ENCODE measurements around the gene TMEM223.

DNA sequence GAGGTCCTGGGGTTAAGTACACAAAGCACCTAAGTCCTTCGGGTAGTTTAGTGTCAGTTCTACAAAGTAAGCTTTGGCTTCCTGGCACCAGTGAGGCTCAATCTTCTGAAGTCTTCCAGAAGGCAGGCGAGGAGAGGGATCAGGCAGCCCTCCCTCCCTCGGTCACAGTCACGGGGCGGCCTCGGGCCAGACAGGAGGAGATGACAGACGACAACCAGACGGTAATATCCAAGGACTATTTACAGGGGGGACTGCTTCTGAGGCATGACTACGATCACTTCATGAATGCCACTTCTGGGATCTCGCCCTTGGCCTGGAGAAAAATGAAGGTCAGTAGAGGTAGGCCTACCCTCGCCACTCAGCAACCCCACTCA is 383 bp upstream of the TMEM223 start:
- TF ChIP-seq POLR2A (IDR thresholded peaks at IDR 0.05; ENCODE audit: low read depth) (no peak), POLR2AphosphoS5 (IDR thresholded peaks at IDR 0.05) (no peak), EP300 (IDR thresholded peaks at IDR 0.05) (no peak)
- TF ChIP-seq, protein P1, sequence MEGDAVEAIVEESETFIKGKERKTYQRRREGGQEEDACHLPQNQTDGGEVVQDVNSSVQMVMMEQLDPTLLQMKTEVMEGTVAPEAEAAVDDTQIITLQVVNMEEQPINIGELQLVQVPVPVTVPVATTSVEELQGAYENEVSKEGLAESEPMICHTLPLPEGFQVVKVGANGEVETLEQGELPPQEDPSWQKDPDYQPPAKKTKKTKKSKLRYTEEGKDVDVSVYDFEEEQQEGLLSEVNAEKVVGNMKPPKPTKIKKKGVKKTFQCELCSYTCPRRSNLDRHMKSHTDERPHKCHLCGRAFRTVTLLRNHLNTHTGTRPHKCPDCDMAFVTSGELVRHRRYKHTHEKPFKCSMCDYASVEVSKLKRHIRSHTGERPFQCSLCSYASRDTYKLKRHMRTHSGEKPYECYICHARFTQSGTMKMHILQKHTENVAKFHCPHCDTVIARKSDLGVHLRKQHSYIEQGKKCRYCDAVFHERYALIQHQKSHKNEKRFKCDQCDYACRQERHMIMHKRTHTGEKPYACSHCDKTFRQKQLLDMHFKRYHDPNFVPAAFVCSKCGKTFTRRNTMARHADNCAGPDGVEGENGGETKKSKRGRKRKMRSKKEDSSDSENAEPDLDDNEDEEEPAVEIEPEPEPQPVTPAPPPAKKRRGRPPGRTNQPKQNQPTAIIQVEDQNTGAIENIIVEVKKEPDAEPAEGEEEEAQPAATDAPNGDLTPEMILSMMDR (IDR thresholded peaks at IDR 0.05): no peak
